Epithelial cell of proximal tubule (primary cell): ENCODE results near the gene PTPRT. TPM values are rescaled to one million over a fixed set of nuclear protein-coding genes. Genes with fewer than 3 reads are reported as not detected.

Source experiments
- DNase-seq: peaks from one replicate; pipeline ENCODE4 v3.0.0-alpha.2; 2011; ENCODE audit warnings: low read depth
- H3K4me3 ChIP-seq: 2 replicates; pipeline ENCODE4 v1.5.1; 2011; ENCODE audit warnings: low read depth, mild to moderate bottlenecking, low read length
- total RNA-seq: library from RNA; depleted of rRNA; stranded (reverse); fragments of >200 nt; gene quantifications from 2 replicates; pipeline ENCODE4 v1.2.3, GENCODE V29; 2015
- TF ChIP-seq, protein P1 (sequence below): conservative IDR thresholded peaks from 2 replicates; pipeline ENCODE4 v1.5.1; 2012; ENCODE audit warnings: low read depth, mild to moderate bottlenecking, low read length

Gene PTPRT
- total RNA-seq, 1 donor from 2014 or later = not detected

DNA sequence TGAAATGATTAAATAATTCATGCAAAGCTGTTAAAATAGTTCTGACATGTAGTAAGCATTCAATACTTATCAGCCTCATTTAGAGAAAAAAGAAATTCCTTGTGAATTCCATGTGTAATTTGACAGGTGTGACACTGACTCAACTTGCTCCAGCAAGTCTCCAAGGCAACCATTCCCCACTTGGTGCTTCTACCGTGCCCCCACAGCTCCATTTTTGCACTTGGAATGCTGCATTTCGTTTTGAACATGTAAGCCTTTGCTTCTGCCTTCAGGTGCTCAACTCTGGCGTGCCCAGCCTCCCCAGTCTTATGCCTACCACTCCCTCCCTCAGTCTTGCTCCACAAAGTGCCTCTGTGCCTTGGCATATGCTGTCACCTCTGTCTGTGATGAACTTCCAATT, 810.9 kb downstream of the PTPRT start:
- no peak overlapping the region for H3K4me3 ChIP-seq
- TF ChIP-seq, protein P1, sequence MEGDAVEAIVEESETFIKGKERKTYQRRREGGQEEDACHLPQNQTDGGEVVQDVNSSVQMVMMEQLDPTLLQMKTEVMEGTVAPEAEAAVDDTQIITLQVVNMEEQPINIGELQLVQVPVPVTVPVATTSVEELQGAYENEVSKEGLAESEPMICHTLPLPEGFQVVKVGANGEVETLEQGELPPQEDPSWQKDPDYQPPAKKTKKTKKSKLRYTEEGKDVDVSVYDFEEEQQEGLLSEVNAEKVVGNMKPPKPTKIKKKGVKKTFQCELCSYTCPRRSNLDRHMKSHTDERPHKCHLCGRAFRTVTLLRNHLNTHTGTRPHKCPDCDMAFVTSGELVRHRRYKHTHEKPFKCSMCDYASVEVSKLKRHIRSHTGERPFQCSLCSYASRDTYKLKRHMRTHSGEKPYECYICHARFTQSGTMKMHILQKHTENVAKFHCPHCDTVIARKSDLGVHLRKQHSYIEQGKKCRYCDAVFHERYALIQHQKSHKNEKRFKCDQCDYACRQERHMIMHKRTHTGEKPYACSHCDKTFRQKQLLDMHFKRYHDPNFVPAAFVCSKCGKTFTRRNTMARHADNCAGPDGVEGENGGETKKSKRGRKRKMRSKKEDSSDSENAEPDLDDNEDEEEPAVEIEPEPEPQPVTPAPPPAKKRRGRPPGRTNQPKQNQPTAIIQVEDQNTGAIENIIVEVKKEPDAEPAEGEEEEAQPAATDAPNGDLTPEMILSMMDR = no peak
- DNase-seq = no peak

DNA sequence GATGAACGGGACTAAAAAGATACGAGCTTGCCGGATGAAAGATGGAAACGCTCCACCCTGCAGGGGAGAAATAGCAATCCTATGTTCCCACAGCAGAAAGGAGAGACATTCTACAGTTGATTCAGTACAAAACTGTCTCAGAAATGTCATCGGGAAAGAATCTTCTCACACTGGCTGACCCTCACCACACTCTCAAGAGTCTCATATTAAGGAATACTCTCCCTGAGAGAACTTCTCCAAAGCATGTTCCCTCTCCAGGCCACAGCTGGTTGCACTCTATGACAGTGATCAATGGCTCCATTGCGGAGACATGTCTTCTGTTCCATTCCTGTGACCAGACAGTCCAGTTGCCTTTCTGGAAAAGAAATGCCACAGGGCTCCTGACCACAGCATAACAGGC, 813.6 kb downstream of the PTPRT start:
- no peak overlapping the region for H3K4me3 ChIP-seq
- TF ChIP-seq, protein P1 = no peak
- DNase-seq = no peak

DNA sequence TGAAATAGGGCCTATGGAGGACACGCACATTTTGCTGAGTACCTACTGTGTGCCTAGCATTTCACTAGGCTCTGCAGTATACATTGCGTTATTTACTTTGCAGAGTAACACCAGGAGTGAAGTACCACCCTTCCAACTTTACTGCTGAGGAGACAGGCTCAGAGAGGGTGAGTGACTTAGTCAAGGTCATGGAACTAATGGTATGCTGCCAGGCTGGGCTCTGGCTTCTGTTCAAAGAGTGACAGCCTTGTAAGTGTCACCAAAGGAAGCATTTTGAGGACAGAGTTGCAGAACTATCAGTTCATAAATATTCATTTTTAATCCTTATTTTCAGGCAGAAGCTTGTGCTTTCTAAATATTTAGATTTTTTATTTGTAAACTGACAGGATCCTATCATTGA, 816.7 kb downstream of the PTPRT start:
- H3K4me3 ChIP-seq = no peak overlapping the region
- DNase-seq = no peak
- TF ChIP-seq, protein P1 = no peak

DNA sequence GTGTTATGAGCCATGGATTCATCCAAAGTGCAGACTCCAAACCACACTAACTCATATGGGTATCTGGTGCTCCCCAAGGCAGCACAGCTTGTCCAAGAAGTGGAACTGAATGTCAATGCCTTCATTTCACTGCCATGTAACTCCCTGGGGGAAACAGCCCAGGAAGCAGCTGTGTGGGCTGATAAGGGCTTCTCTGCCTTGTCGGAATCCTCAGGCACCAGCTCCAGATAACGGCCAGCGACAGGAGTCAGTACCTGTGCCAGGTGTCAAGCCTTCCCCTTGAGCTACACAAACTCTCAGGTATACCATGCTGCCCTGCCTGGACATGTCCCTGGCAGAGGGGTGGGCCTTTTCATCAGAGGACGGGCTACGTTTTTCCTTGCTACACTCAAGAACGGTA, 819.6 kb downstream of the PTPRT start:
- DNase-seq = no peak

DNA sequence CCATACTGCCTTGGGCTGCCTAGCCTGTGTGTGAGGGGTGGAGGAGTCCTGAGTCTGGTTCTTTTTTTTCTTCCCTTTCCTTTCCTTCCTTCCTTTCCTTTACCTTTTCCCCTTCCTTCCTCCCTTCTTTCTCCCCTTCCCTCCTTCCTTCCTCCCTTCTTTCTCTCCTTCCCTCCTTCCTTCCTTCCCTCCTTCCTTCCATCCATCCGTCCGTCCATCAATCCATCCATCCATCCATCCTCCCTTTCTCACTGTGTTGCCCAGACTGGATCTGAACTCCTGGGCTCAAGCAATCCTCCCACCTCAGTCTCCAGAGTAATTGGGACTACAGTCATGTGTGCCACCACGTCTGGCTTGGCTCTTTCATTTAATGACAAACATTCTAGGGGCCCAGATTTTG, 820.8 kb downstream of the PTPRT start:
- TF ChIP-seq, protein P1 = no peak
- DNase-seq = no peak
- no peak overlapping the region for H3K4me3 ChIP-seq

More for the DNA sequence above, 819.6 kb downstream of the PTPRT start:
- no peak overlapping the region for H3K4me3 ChIP-seq
- TF ChIP-seq, protein P1 = no peak

DNA sequence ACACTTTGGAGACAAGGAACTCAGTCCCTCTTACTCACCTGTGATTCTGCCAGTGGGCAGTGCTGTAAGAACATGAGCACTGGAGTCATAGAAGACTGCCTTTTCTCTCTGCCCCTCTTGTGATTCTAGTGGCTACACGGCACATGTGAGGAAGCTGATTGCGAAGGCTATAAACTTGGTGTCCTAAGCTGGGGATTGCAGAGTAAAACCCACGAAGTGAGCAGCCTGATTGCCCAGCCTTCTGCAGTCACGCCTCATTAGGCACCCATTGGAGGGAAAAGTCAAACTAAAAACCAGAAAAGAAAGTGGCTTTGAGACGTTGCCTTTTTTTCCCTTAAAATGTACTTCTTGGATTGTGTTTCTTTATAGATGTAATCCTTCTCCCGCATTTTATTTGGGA, 823.1 kb downstream of the PTPRT start:
- TF ChIP-seq, protein P1 = no peak
- peak; percentile 1 for DNase-seq
- no peak overlapping the region for H3K4me3 ChIP-seq

DNA sequence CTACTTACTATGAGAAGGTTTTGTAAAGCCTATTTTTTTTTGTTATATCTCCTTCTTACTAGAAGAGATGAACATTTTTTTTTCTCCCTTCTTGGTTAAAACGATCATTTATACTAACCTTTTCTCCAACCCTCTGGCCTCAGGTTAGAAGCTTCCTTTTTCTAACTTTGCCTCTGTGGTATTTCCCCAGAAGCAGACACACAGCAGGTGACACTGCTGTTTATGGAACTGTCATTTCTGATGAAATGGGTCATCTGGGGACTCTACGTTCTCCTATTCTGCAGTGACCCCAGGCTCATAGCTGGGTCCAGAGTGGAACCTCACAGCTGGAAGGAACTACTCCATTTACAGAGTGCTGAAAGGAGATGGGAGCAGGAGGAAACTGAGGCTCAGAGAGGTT, 825.3 kb downstream of the PTPRT start:
- TF ChIP-seq, protein P1 = no peak
- no peak overlapping the region for H3K4me3 ChIP-seq
- no peak for DNase-seq
